Testis (tissue), 2 donors: ENCODE data around the gene CCR5.

Experiments used
- CTCF ChIP-seq, 3 experiments: fragments of 450-650 bp in 2 of 3; fragments of 200-600 bp in 1 of 3; sonication (generic) in 1 of 3; IDR thresholded peaks; one replicate each; pipeline ENCODE4 v1.5.1; 2016 to 2019; ENCODE audit warnings: antibody characterized with exemption in 3 of 3, mild to moderate bottlenecking in 2 of 3, moderate library complexity in 1 of 3
- POLR2A ChIP-seq: fragments of 450-650 bp; IDR thresholded peaks from one replicate; pipeline ENCODE4 v1.6.1; 2017; ENCODE audit warnings: antibody characterized with exemption, mild to moderate bottlenecking, moderate library complexity

GRCh38 chr3:46349484-46350261 is 21.1 kb upstream of the CCR5 start:
- TF ChIP-seq CTCF (IDR thresholded peaks at IDR 0.05) = no peak
- no peak for TF ChIP-seq POLR2A
